ENCODE data around the gene RNASEL.

Gene RNASEL

DNA sequence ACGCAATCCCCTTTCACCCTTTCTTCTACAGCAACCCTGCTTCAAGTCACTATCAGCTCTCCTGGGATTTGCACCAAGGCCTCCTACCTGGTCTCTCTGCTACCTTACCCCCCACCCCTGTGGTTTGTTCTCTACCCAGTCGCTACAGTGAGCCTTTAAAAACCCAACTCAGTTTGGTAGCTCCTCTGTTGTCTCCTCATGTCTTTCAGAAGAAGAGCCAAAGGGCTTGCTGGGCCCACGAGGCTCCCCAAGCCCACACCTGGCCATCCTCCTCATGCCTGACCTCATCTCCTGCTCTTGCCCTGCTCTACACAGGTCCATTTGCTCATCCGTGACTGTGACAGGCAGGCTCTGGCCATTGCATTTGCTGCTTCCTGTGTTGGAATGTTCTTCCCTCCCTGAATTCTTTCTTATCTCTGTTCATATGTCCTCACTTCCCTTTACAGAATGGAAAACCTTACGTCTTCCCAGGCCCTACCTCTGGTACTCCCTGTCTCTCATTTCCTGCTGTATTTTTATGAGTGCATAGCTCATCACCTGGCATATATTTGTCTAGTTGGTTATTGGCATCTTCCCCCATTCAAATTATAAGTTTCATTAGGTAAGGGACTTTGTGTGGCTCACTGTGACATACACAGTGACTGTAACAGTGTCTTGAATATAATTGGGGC lies 11.8 kb upstream of the RNASEL start:
- no peak for DNase-seq (ENCODE audit: low spot score)

- no peak for DNase-seq (ENCODE audit: low spot score)
Observed at GRCh38 chr1:182600036-182600713, 11.1 kb upstream of the RNASEL start.

DNA sequence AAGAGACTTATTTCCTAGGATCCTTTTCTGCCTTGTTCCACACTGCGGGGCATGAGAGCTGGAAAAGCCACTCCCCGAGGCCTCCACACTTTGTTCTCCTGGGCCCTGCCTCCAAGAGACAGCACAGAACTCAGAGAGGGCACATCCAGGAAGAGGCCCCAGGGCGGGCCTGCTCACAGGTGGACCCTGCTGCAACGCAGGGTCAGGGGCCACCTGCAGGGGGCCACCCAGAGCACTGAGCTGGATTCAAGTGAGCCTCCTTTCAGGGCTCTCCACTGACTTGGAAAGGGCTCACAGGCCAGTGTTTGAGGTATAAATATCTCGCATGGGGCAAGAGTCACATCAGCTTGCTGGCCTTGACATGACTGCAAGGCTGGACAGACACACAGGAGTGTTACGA lies 10.3 kb upstream of the RNASEL start:
- DNase-seq (ENCODE audit: low spot score): no peak

DNA sequence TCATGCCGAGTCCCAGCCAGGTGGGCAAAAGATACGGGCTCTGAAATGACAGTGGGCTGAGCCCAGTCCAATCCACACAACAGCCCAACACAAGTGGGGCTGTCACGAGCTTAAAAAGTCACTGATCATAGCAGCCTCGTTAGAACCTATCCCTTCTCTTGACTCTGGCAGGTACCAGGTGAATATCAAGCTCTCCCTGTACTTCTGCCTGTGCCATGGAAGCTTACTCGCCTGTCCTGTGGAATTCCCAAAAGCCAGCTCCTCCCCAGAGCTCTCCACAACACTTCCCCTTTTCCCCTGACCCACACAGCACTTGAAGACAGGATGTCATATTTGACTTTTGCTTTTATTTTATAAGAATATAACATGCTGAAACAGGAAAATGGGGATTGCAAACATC lies 9.2 kb upstream of the RNASEL start:
- DNase-seq (ENCODE audit: low spot score): no peak

GRCh38 chr1:182596934-182597333 lies 7.9 kb upstream of the RNASEL start:
- no peak for DNase-seq (ENCODE audit: low spot score)

DNA sequence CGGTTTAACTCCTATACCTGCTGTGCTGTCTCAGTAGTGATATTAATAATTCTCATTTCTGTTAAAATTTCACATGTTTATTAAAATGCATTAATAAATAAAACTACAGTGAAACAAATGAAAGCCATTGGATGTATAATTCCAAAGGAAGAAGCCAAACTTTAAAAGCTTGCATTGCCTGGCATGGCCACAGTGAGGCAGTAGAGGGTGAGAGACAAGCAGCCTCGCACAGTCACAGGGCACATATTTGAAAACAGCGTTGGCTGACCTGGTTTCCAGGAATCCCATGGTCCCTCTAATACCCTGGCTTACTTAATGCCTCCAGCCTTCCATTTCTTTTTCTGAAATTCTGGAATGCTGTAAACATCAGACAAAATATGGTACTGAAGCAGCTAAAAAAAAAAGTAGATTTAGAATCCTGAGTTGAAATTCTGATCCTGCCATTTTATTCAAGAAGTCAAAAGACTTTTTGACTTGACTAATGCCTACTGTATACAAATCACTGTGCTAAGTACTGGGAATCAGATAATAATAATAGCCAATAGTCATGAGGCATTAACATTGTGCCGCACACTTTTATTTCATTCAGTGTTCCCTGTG lies 6.7 kb upstream of the RNASEL start:
- DNase-seq (ENCODE audit: low spot score): peak; percentile 70

DNA sequence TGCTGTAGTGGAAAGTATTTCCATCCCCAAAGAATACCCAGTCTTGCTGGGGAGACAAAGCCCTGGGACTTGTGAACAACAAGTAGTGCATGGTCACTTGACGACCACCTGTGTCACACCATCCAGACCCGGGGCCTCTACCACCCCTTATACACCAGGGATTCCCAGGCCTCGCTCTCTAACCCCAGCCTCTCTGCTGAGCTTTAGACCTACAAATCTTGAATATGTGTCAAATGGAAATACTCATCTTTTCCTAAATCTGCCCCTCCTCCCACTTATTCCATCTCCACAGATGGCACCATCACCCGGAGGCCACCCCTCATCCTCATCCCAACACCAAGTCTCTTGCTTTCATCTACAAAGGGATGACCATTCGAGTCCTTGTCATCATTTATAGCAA lies 875 bp upstream of the RNASEL start:
- DNase-seq (ENCODE audit: low spot score): no peak

- no peak for DNase-seq (ENCODE audit: low spot score)
Observed at GRCh38 chr1:182589520-182589919, 464 bp upstream of the RNASEL start.

DNA sequence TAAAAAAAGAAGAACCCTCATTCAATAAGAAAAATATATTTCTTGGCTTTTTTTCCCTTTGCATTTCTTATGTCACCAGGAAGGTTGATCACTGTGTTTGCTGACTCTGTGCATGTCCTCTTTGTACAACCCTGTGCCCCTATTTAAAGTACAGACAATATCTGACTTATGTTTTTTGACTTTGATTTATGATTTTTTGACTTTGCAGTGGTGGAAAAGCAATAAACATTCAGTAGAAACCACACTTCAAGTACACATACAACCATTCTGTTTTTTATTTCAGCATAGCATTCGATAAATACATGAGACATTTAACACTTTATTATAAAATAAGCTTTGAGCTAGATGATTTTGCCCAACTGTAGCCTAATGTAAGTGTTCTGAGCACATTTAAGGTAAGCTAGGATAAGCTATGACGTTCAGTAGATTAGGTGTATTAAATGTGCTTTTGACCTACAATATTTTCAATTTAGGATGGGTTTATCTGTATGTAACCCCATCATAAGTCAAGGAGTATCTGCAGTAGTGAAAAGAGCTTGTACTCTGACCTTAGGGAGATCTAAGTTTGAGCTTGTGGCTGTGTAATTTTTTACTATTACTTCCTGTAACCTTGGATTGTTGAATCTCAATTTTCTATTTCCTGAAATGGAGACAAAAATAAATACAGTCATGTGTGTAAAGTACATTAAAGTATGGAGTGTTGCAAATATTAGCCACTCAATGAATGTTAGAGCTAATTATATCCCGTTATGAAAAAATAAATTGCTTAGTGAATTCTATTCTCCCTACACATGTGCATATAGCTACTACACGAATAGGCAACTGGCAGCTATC lies 1.2 kb downstream of the RNASEL start:
- DNase-seq (ENCODE audit: low spot score): no peak

- no peak for DNase-seq (ENCODE audit: low spot score)
Observed at GRCh38 chr1:182587093-182587492, 2.0 kb downstream of the RNASEL start.

- no peak for DNase-seq (ENCODE audit: low spot score)
Observed at GRCh38 chr1:182586380-182586779, 2.7 kb downstream of the RNASEL start.

- no peak for DNase-seq (ENCODE audit: low spot score)
Observed at GRCh38 chr1:182584746-182585145, 4.3 kb downstream of the RNASEL start.

DNA sequence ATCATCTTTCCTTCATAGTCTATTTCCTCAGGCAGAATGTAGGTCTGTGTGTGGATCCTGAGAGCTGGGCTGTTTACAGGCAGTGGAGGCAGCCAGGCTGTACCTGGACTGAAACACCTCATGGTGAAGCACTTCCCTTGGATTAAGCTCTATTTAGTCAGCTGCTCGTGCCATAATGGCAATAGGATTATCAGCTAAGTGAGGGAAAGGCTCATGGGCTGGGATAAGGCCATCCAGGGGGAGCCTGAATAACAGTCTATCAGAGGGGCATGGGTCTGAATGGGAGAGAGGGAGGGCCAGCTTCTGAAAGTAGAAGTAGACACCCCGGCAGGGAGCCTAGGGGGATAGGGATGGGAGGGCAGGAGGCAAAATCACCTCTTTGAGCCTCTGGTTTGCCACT lies 8.3 kb downstream of the RNASEL start:
- DNase-seq (ENCODE audit: low spot score): no peak

DNA sequence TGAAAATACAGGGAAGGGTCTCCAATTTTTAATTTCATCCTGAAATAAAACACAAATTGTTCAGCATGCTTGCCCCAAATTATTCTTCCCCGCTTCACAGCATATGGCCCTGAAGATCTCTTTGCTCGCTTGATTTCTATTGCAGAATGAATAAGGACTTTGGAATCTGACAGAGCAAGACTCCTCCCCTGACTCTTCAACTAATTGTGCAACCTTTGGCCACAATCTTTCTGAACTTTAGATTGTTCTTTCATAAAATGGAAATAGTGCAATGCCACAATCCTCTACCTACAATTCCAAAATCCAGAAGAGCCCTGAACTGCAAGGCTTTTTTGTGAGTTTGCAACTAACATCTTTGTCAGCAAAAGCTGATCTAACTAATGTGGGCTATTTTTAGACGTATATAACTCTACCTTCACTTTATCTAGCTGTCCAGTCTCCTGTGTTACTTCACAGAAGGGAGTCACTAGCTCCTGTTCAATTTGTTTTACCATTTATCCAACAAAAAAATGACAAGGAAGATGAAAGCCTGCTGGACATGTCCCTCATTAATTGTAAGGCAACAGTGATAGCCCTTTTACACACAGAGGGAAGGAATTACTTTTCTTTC lies 13.4 kb downstream of the RNASEL start:
- no peak for DNase-seq (ENCODE audit: low spot score)

DNA sequence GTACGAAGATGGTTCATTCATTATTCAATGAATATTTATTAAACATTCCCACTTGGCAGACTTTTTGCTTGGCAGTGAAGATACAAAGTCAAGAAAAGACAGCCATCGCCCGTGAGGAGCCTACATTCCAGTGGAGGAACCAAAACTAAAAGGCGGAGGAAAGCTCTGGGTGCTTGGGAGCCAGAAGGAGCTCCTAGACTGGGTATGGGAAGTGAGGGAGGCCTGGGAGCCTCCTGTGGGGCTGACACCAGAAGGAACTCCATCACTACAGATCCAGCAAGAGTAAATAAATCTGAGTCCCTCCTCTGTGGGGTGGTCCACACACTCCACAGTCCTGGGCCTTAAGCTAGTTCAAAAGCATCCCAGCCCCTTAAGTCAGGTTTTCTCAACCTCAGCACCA lies 14.9 kb downstream of the RNASEL start:
- no peak for DNase-seq (ENCODE audit: low spot score)

GRCh38 chr1:182570611-182570970 lies 18.5 kb downstream of the RNASEL start:
- no peak for DNase-seq (ENCODE audit: low spot score)

- DNase-seq (ENCODE audit: low spot score): no peak
Observed at GRCh38 chr1:182569939-182570610, 19.0 kb downstream of the RNASEL start.

GRCh38 chr1:182568647-182569284 lies 20.3 kb downstream of the RNASEL start:
- DNase-seq (ENCODE audit: low spot score): no peak

DNA sequence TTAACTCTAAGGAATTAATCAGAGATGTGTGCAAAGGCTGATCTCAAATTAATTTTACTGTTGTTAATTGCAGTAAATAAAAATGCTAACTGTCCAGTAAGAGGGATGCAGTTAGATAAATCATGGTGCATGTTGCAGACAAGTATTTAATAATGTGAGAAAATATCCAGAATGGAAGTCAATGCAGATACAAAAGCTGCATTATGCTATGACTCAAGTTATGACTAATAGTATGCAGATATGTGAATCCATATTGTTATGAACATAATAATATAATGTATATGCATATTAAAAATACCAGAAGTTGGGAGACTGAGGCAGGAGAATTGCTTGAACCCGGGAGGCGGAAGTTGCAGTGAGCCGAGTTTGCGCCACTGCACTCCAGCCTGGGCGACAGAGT lies 21.4 kb downstream of the RNASEL start:
- no peak for DNase-seq (ENCODE audit: low spot score)

DNA sequence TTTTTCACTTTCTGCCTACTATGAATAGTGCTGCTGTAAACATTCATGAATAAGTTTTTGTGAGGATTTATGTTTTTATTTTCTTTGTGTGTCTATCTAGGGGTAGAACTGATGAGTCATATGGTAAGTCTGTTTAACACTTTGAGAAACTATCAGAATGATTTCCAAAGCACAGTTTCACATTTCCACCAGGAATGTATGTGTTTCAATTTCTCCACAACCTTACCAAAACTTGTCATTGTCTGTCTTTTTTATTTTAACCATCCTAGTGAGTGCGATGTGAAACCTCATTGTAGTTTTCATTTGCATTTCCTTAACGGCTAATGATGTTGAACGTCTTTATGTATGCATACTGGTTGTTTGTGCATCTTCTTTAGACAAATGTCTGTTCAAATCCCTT lies 23.5 kb downstream of the RNASEL start:
- DNase-seq (ENCODE audit: low spot score): no peak

- no peak for DNase-seq (ENCODE audit: low spot score)
Observed at GRCh38 chr1:182564406-182565004, 24.6 kb downstream of the RNASEL start.
